ENCODE measurements around the gene COPS7A. TPM values are rescaled to one million over a fixed set of nuclear protein-coding genes. Genes with fewer than 3 reads are reported as not detected.

COPS7A gene
- total RNA-seq, 1 experiment from 2014 or later: 67.8 TPM

DNA sequence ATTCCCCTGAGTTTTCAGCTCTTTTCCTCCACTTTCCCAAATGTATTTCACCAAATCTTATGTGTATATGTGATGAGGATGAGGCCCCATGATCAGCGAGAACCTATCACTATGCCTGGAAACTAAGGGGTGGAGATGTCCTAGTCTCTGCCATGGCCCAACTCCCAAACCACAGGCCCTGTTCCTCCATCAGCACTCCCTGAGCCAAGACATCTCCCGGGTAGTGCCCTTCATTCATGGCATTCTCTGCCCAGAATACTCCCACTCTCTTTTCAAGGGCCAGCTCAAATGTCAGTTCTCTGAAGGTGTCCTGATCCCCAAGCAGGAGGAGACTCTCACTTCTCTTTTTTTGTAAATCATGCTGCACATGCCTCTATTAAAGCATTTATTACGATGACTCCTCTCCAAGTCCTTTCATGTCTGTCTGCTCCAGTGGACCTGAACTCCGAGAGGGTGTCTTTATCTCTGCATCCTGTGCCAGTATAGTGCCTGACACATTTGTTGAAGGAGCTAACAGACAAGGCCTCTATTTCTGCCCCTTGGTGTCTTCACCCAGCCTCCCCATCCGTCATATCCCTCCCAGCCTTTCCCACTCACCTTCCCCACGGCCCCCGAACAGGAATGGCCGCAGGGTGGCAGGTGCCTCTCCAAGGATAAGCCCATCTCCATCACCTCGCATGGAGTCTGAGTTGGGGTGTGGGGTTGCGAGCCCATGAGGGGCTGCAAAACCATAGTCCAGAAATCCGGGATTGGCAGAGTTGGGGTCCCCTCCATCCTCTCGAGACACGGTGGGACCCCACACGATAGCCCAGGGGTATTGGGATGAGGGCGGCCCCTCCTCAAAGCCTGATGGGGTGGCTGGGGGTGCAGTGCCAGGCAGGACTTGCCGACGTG, 26.9 kb upstream of the COPS7A start:
- CTCF ChIA-PET: interaction anchor here (0.6 to 1.4 kb wide), 2 partner anchors 12 to 138 kb away, joined by 3 read pairs; no protein-coding TSS in a partner anchor
- no peak overlapping the region for H3K4me3 ChIP-seq (replicated peaks in 1 of 2; ENCODE audit: low read depth in 1 of 2, low read length in 2 of 2)
- no peak overlapping the region for H3K4me2 ChIP-seq (ENCODE audit: low read length)
- no peaks in the 10 kb centered on the region for H3K9me3 ChIP-seq (ENCODE audit: control insufficient read depth in 1 of 2, insufficient read depth in 1 of 2, low read depth in 1 of 2, low read length in 2 of 2)
- intact Hi-C loops (cut with micrococcal nuclease): loop anchor here (2.0 kb wide), 1 partner anchor 126 kb away; no protein-coding TSS in a partner anchor
- TF ChIP-seq YY1 (IDR thresholded peaks at IDR 0.05; ENCODE audit: extremely low read depth, insufficient replicate concordance, low read depth, low read length): no peak
- no peak for TF ChIP-seq SRF (IDR thresholded peaks at IDR 0.05; ENCODE audit: low read depth)
- no peak for TF ChIP-seq SIN3A (IDR thresholded peaks at IDR 0.05; ENCODE audit: low read depth)
- TF ChIP-seq ELF1 (IDR thresholded peaks at IDR 0.05; ENCODE audit: borderline replicate concordance, low read depth): no peak
- no peak for DNase-seq (ENCODE audit: low read depth, low spot score)
- no peaks in the 10 kb centered on the region for H4K20me1 ChIP-seq (ENCODE audit: insufficient read depth)
- no peaks in the 10 kb centered on the region for H3K36me3 ChIP-seq (ENCODE audit: control insufficient read depth in 1 of 2, insufficient read depth in 2 of 2, low read length in 2 of 2)
- no peak for ATAC-seq
- no peaks in the 10 kb centered on the region for H3K9me2 ChIP-seq (ENCODE audit: insufficient read depth)
- no TSS peak for BruUV-seq (replicated peaks)
- H3K79me2 ChIP-seq (ENCODE audit: insufficient read depth, low read length): no peaks in the 10 kb centered on the region
- H2AFZ ChIP-seq (ENCODE audit: low read depth, low read length, poor library complexity, severe bottlenecking): no peak overlapping the region
- no peak overlapping the region for H3K9ac ChIP-seq (ENCODE audit: low read length)
- no peak overlapping the region for H3K27ac ChIP-seq (ENCODE audit: low read depth, low read length)
- RAD21 ChIA-PET (ENCODE audit: low non-redundant PET in 1 of 2, low total read pairs in 2 of 2, uncharacterized antibody in 2 of 2, unreplicated experiment in 2 of 2): no interaction called here
- H3K27me3 ChIP-seq (ENCODE audit: insufficient read depth, low read length): no peaks in the 10 kb centered on the region
- POLR2A ChIA-PET: interaction anchor here (2.0 kb wide), 1 partner anchor 8 kb away, joined by 7 read pairs; the partner anchor contains the start of gene ZNF384
- H3K4me1 ChIP-seq (ENCODE audit: control insufficient read depth in 1 of 2, insufficient read depth in 2 of 2, low read length in 2 of 2): peaks cover 0 to 6% of the 10 kb centered on the region in 2 experiments; a peak in 1 of 4 replicates

GRCh38 chr12:6697584-6698351, 26.1 kb upstream of the COPS7A start:
- Histone ChIP-seq H3K36me3 (ENCODE audit: control insufficient read depth in 1 of 2, insufficient read depth in 2 of 2, low read length in 2 of 2) (no peaks in the 10 kb centered on the region), H3K9ac (ENCODE audit: low read length) (no peak overlapping the region), H4K20me1 (ENCODE audit: insufficient read depth) (no peaks in the 10 kb centered on the region), H3K9me3 (ENCODE audit: control insufficient read depth in 1 of 2, insufficient read depth in 1 of 2, low read depth in 1 of 2, low read length in 2 of 2) (no peaks in the 10 kb centered on the region), H3K4me2 (ENCODE audit: low read length) (no peak overlapping the region), H3K4me1 (ENCODE audit: control insufficient read depth in 1 of 2, insufficient read depth in 2 of 2, low read length in 2 of 2) (peaks cover 0 to 6% of the 10 kb centered on the region in 2 experiments; a peak in 1 of 4 replicates), H3K4me3 (replicated peaks in 1 of 2; ENCODE audit: low read depth in 1 of 2, low read length in 2 of 2) (no peak overlapping the region), H2AFZ (ENCODE audit: low read depth, low read length, poor library complexity, severe bottlenecking) (no peak overlapping the region), H3K27me3 (ENCODE audit: insufficient read depth, low read length) (no peaks in the 10 kb centered on the region), H3K27ac (ENCODE audit: low read depth, low read length) (no peak overlapping the region), H3K79me2 (ENCODE audit: insufficient read depth, low read length) (no peaks in the 10 kb centered on the region), H3K9me2 (ENCODE audit: insufficient read depth) (no peaks in the 10 kb centered on the region)
- POLR2A ChIA-PET: interaction anchor here (0.6 to 2.0 kb wide), 3 partner anchors 8 to 169 kb away, joined by 3 to 7 read pairs (median 3); partner anchors contain the start of gene ZNF384
- ATAC-seq: peak; percentile 93
- no TSS peak for BruUV-seq (replicated peaks)
- DNase-seq (ENCODE audit: low read depth, low spot score): peak; percentile 45
- intact Hi-C loops (cut with micrococcal nuclease): loop anchor here (2.0 kb wide), 1 partner anchor 127 kb away; no protein-coding TSS in a partner anchor
- CTCF ChIA-PET: interaction anchor here (0.6 to 1.7 kb wide), 6 partner anchors 8 to 160 kb away, joined by 3 to 6 read pairs (median 3); partner anchors contain the start of gene ZNF384
- RAD21 ChIA-PET (ENCODE audit: low non-redundant PET in 1 of 2, low total read pairs in 2 of 2, uncharacterized antibody in 2 of 2, unreplicated experiment in 2 of 2): interaction anchor here in 1 of 2 experiments (1.1 kb wide), 1 partner anchor 8 kb away, joined by 3 read pairs; the partner anchor contains the start of gene ZNF384
- TF ChIP-seq, protein P1, sequence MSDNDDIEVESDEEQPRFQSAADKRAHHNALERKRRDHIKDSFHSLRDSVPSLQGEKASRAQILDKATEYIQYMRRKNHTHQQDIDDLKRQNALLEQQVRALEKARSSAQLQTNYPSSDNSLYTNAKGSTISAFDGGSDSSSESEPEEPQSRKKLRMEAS (IDR thresholded peaks at IDR 0.05): no peak
- TF ChIP-seq YY1 (IDR thresholded peaks at IDR 0.05; ENCODE audit: extremely low read depth, insufficient replicate concordance, low read depth, low read length) (no peak), EZH2 (IDR thresholded peaks at IDR 0.05) (no peak), FOSL1 (IDR thresholded peaks at IDR 0.05; ENCODE audit: low read depth) (no peak), RAD21 (IDR thresholded peaks at IDR 0.05; ENCODE audit: low read depth) (peak; percentile 88), EZH2phosphoT487 (IDR thresholded peaks at IDR 0.05; ENCODE audit: borderline replicate concordance) (no peak), SRF (IDR thresholded peaks at IDR 0.05; ENCODE audit: low read depth) (no peak), ZFX (IDR thresholded peaks at IDR 0.05) (no peak), SP1 (IDR thresholded peaks at IDR 0.05; ENCODE audit: low read depth) (no peak)
- TF ChIP-seq, protein P2, sequence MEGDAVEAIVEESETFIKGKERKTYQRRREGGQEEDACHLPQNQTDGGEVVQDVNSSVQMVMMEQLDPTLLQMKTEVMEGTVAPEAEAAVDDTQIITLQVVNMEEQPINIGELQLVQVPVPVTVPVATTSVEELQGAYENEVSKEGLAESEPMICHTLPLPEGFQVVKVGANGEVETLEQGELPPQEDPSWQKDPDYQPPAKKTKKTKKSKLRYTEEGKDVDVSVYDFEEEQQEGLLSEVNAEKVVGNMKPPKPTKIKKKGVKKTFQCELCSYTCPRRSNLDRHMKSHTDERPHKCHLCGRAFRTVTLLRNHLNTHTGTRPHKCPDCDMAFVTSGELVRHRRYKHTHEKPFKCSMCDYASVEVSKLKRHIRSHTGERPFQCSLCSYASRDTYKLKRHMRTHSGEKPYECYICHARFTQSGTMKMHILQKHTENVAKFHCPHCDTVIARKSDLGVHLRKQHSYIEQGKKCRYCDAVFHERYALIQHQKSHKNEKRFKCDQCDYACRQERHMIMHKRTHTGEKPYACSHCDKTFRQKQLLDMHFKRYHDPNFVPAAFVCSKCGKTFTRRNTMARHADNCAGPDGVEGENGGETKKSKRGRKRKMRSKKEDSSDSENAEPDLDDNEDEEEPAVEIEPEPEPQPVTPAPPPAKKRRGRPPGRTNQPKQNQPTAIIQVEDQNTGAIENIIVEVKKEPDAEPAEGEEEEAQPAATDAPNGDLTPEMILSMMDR (IDR thresholded peaks at IDR 0.05 in 2 of 3, conservative IDR thresholded peaks at IDR 0.05 in 1 of 3; ENCODE audit: borderline replicate concordance in 1 of 3, insufficient read depth in 1 of 3, low read depth in 2 of 3, low read length in 2 of 3): peak; percentile 71 to 78 (median 74)

Data from HCT116 (cell line).